Keratinocyte (primary cell): ENCODE results near the gene GRIK4.

Source experiments
- CTCF ChIP-seq, 3 experiments: IDR thresholded peaks in 1 of 3; conservative IDR thresholded peaks in 1 of 3; optimal IDR thresholded peaks in 1 of 3; 2 replicates in 2 of 3; 3 replicates in 1 of 3; pipeline versions ENCODE3 to v1.5.1; 2011; ENCODE audit warnings: low read length in 3 of 3, mild to moderate bottlenecking in 3 of 3, moderate library complexity in 2 of 3, control low read depth in 1 of 3, inconsistent platforms in 1 of 3; ENCODE audit not compliant: insufficient read depth in 2 of 3; ENCODE audit errors: extremely low read depth in 1 of 3
- EZH2 ChIP-seq: IDR thresholded peaks from one replicate; pipeline ENCODE4 v1.6.1; 2012; ENCODE audit warnings: inconsistent platforms, mild to moderate bottlenecking, low read length, moderate library complexity

- TF ChIP-seq CTCF (optimal IDR thresholded peaks at IDR 0.05 in 1 of 3, IDR thresholded peaks at IDR 0.05 in 1 of 3, conservative IDR thresholded peaks at IDR 0.05 in 1 of 3; ENCODE audit: extremely low read depth in 1 of 3, insufficient read depth in 2 of 3, low read length in 3 of 3) (no peak), EZH2 (no peak)
Measured at GRCh38 chr11:120524536-120525085, 13.1 kb downstream of the GRIK4 start.
